ENCODE data around the gene VAMP4. TPM values are rescaled to one million over a fixed set of nuclear protein-coding genes. Genes with fewer than 3 reads are reported as not detected.

Gene VAMP4
- total RNA-seq, 1 experiment from 2014 or later = 6.3 TPM

- H3K27ac ChIP-seq (ENCODE audit: low read depth, low read length) = no peak overlapping the region
- no TSS peak for BruUV-seq (replicated peaks)
- ChIA-PET RAD21 (ENCODE audit: low non-redundant PET in 1 of 2, low total read pairs in 2 of 2, uncharacterized antibody in 2 of 2, unreplicated experiment in 2 of 2) (no interaction called here), POLR2A (no interaction called here), CTCF (no interaction called here)
- peaks cover 0 to 7% of the 10 kb centered on the region in 2 experiments; a peak in 3 of 4 replicates for H3K4me1 ChIP-seq (ENCODE audit: control insufficient read depth in 1 of 2, insufficient read depth in 2 of 2, low read length in 2 of 2)
- no peak overlapping the region for H3K4me3 ChIP-seq (replicated peaks in 1 of 2; ENCODE audit: low read depth in 1 of 2, low read length in 2 of 2)
- H3K9me2 ChIP-seq (ENCODE audit: insufficient read depth) = no peaks in the 10 kb centered on the region
- H3K9ac ChIP-seq (ENCODE audit: low read length) = no peak overlapping the region
- ATAC-seq = no peak
- no peaks in the 10 kb centered on the region for H3K27me3 ChIP-seq (ENCODE audit: insufficient read depth, low read length)
- no peaks in the 10 kb centered on the region for H3K36me3 ChIP-seq (ENCODE audit: control insufficient read depth in 1 of 2, insufficient read depth in 2 of 2, low read length in 2 of 2)
- no peak overlapping the region for H3K4me2 ChIP-seq (ENCODE audit: low read length)
- H3K79me2 ChIP-seq (ENCODE audit: insufficient read depth, low read length) = no peaks in the 10 kb centered on the region
- intact Hi-C loops (cut with micrococcal nuclease) = no loop called here
- H3K9me3 ChIP-seq (ENCODE audit: control insufficient read depth in 1 of 2, insufficient read depth in 1 of 2, low read depth in 1 of 2, low read length in 2 of 2) = no peaks in the 10 kb centered on the region
- no peak for DNase-seq (ENCODE audit: low read depth, low spot score)
- H4K20me1 ChIP-seq (ENCODE audit: insufficient read depth) = no peaks in the 10 kb centered on the region
- no peak overlapping the region for H2AFZ ChIP-seq (ENCODE audit: low read depth, low read length, poor library complexity, severe bottlenecking)
- TF ChIP-seq ELF1 (IDR thresholded peaks at IDR 0.05; ENCODE audit: borderline replicate concordance, low read depth) (no peak), POLR2AphosphoS5 (IDR thresholded peaks at IDR 0.05; ENCODE audit: low read depth, low read length) (no peak), REST (IDR thresholded peaks at IDR 0.05; ENCODE audit: low read depth) (no peak), ATF3 (IDR thresholded peaks at IDR 0.05) (no peak), EZH2phosphoT487 (IDR thresholded peaks at IDR 0.05; ENCODE audit: borderline replicate concordance) (no peak), SRF (IDR thresholded peaks at IDR 0.05; ENCODE audit: low read depth) (no peak), SP1 (IDR thresholded peaks at IDR 0.05; ENCODE audit: low read depth) (no peak), FOSL1 (IDR thresholded peaks at IDR 0.05; ENCODE audit: low read depth) (no peak), TCF7L2 (IDR thresholded peaks at IDR 0.05; ENCODE audit: borderline replicate concordance, extremely low read depth, insufficient read depth, insufficient read length) (no peak), SIN3A (IDR thresholded peaks at IDR 0.05; ENCODE audit: low read depth) (no peak), CTCF (IDR thresholded peaks at IDR 0.05 in 2 of 3, conservative IDR thresholded peaks at IDR 0.05 in 1 of 3; ENCODE audit: borderline replicate concordance in 1 of 3, insufficient read depth in 1 of 3, low read depth in 2 of 3, low read length in 2 of 3) (no peak), EZH2 (IDR thresholded peaks at IDR 0.05) (no peak), ZNF274 (IDR thresholded peaks at IDR 0.05; ENCODE audit: low read depth, low read length) (no peak), MAX (IDR thresholded peaks at IDR 0.05) (no peak), EGR1 (IDR thresholded peaks at IDR 0.05; ENCODE audit: low read depth) (no peak), YY1 (IDR thresholded peaks at IDR 0.05; ENCODE audit: extremely low read depth, insufficient replicate concordance, low read depth, low read length) (no peak)
Observed at GRCh38 chr1:171663036-171663853, 78.6 kb downstream of the VAMP4 start.

Measured in HCT116 (cell line).